OCI-LY7 (cell line): ENCODE data around the gene MACF1. TPM values are rescaled to one million over a fixed set of nuclear protein-coding genes. Genes with fewer than 3 reads are reported as not detected.

Source experiments
- BruUV-seq: library from RNA; stranded (reverse); fragments of 400-500 nt; replicated peaks from 2 replicates; lab custom pipeline; 2021; lab: Mats Ljungman, UMichigan
- CTCF ChIA-PET: fragments of 300-600 bp; sonication (Branson Sonifier 250); formaldehyde crosslinking; loops from one replicate; lab custom pipeline; 2022; ENCODE audit warnings: antibody characterized with exemption; ENCODE audit not compliant: unreplicated experiment; lab: Charles Lee
- POLR2A ChIA-PET: fragments of 300-600 bp; sonication (Branson Sonifier 250); formaldehyde crosslinking; loops from one replicate; lab custom pipeline; 2022; ENCODE audit warnings: antibody characterized with exemption; lab: Charles Lee
- DNase-seq: peaks from one replicate; pipeline ENCODE4 v3.0.0-alpha.2; 2015; ENCODE audit warnings: low spot score
- H2AFZ ChIP-seq: fragments of 200-600 bp; sonication (generic), shearing (Covaris generic); 2 replicates; pipeline ENCODE4 v1.6.1; 2014; ENCODE audit warnings: mild to moderate bottlenecking, antibody characterized with exemption, low read length, moderate library complexity
- H3K27ac ChIP-seq: fragments of 200-600 bp; sonication (generic); 2 replicates; pipeline ENCODE4 v1.5.1; 2014; ENCODE audit warnings: mixed run types, low read depth, mild to moderate bottlenecking, moderate library complexity, low read length, inconsistent platforms; ENCODE audit not compliant: poor library complexity, severe bottlenecking
- H3K36me3 ChIP-seq: fragments of 200-600 bp; sonication (generic); 2 replicates; pipeline ENCODE4 v1.6.1; 2014; ENCODE audit warnings: mild to moderate bottlenecking, antibody characterized with exemption, low read length, moderate library complexity, mixed read lengths; ENCODE audit not compliant: insufficient read depth
- H3K4me1 ChIP-seq: fragments of 200-600 bp; sonication (generic); 2 replicates; pipeline ENCODE4 v1.5.1; 2014; ENCODE audit warnings: mild to moderate bottlenecking, low read length; ENCODE audit not compliant: insufficient read depth, poor library complexity, severe bottlenecking
- H3K4me2 ChIP-seq: fragments of 200-600 bp; sonication (generic); 2 replicates; pipeline ENCODE4 v1.6.1; 2014; ENCODE audit warnings: mild to moderate bottlenecking, low read length
- H3K4me3 ChIP-seq: fragments of 200-600 bp; sonication (generic); 2 replicates; pipeline ENCODE4 v1.5.1; 2014; ENCODE audit warnings: mild to moderate bottlenecking, low read depth, low read length; ENCODE audit not compliant: poor library complexity, severe bottlenecking
- H3K79me2 ChIP-seq: fragments of 200-600 bp; sonication (generic); 2 replicates; pipeline ENCODE4 v1.6.1; 2016; ENCODE audit warnings: low read depth, mild to moderate bottlenecking, low read length, moderate library complexity, mixed read lengths; ENCODE audit not compliant: insufficient read depth
- H3K9me2 ChIP-seq: fragments of 200-600 bp; sonication (generic); 2 replicates; pipeline ENCODE4 v1.6.1; 2016; ENCODE audit warnings: mild to moderate bottlenecking, low read length, mixed read lengths; ENCODE audit not compliant: insufficient read depth
- H3K9me3 ChIP-seq: fragments of 200-600 bp; sonication (generic); 2 replicates; pipeline ENCODE4 v1.6.1; 2014; ENCODE audit warnings: mild to moderate bottlenecking, mixed run types, low read length, mixed read lengths
- H4K20me1 ChIP-seq: fragments of 200-600 bp; sonication (generic); 2 replicates; pipeline ENCODE4 v1.6.1; 2014; ENCODE audit warnings: mild to moderate bottlenecking, antibody characterized with exemption, low read length, moderate library complexity, mixed read lengths; ENCODE audit not compliant: insufficient read depth
- EZH2phosphoT487 ChIP-seq: fragments of 200-600 bp; sonication (generic); IDR thresholded peaks from 2 replicates; pipeline ENCODE4 v1.6.1; 2018; ENCODE audit warnings: low read depth, borderline replicate concordance, mild to moderate bottlenecking, mixed run types, antibody characterized with exemption, low read length, moderate library complexity, mixed read lengths
- intact Hi-C: fragments of 100-400 bp; cut with micrococcal nuclease; formaldehyde crosslinking; loops from one replicate; pipeline ENCODE4 v1.10.0; 2022; ENCODE audit not compliant: unreplicated experiment
- total RNA-seq, 2 experiments: library from RNA; depleted of rRNA in 1 of 2; stranded (reverse); fragments of >200 nt in 1 of 2; shearing (Covaris generic) in 1 of 2; gene quantifications; 2 replicates each; pipeline ENCODE4 v1.2.3, GENCODE V29; 2014 to 2022
- TF ChIP-seq, protein P1 (sequence below): fragments of 200-600 bp; sonication (generic); conservative IDR thresholded peaks from 2 replicates; pipeline ENCODE4 v1.5.1; 2014; ENCODE audit warnings: mild to moderate bottlenecking, antibody characterized with exemption, low read length, moderate library complexity, mixed read lengths

MACF1 gene
- total RNA-seq, 2 experiments from 2014 or later, result 211 to 220 TPM

- intact Hi-C loops, result no loop called here
- H2AFZ ChIP-seq, result no peak overlapping the region
- no peaks in the 10 kb centered on the region for H3K9me2 ChIP-seq
- H3K9me3 ChIP-seq, result no peaks in the 10 kb centered on the region
- H3K4me1 ChIP-seq, result no peaks in the 10 kb centered on the region
- no peaks in the 10 kb centered on the region for H3K79me2 ChIP-seq
- peaks cover 78% of the 10 kb centered on the region for H3K36me3 ChIP-seq
- H3K27ac ChIP-seq, result no peak overlapping the region
- no peak overlapping the region for H3K4me2 ChIP-seq
- no peak for TF ChIP-seq EZH2phosphoT487
- TF ChIP-seq, protein P1, sequence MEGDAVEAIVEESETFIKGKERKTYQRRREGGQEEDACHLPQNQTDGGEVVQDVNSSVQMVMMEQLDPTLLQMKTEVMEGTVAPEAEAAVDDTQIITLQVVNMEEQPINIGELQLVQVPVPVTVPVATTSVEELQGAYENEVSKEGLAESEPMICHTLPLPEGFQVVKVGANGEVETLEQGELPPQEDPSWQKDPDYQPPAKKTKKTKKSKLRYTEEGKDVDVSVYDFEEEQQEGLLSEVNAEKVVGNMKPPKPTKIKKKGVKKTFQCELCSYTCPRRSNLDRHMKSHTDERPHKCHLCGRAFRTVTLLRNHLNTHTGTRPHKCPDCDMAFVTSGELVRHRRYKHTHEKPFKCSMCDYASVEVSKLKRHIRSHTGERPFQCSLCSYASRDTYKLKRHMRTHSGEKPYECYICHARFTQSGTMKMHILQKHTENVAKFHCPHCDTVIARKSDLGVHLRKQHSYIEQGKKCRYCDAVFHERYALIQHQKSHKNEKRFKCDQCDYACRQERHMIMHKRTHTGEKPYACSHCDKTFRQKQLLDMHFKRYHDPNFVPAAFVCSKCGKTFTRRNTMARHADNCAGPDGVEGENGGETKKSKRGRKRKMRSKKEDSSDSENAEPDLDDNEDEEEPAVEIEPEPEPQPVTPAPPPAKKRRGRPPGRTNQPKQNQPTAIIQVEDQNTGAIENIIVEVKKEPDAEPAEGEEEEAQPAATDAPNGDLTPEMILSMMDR, result no peak
- H4K20me1 ChIP-seq, result no peaks in the 10 kb centered on the region
- DNase-seq, result no peak
- CTCF ChIA-PET, result interaction anchor here (0.6 to 0.9 kb wide), 2 partner anchors 14 to 847 kb away, joined by 3 read pairs; no protein-coding TSS in a partner anchor
- TSS peak; percentile 4 for BruUV-seq
- POLR2A ChIA-PET, result interaction anchor here (0.6 to 1.6 kb wide), 7 partner anchors 10 to 490 kb away, joined by 3 to 6 read pairs (median 4); no protein-coding TSS in a partner anchor
- H3K4me3 ChIP-seq, result no peak overlapping the region
These were observed 220.7 kb downstream of the MACF1 start for GRCh38 chr1:39425151-39425550.

DNA sequence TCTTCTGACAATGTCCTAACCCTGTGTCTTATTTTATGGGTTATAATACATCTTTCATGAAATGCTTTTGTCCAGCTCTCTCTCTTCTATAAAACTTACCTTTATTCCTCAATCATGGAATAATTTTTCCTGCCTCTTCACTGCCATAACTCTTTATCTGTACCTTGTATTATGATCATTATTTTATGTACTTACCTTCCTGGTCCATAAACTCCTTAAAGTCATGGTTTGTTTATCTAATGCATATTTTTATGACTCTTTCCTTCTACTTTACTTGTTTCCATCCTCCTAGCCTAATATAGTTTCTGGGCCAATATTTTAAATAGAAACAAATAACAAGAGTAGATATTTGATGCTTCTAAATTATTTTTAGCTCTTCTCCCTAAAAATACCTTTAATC lies 221.1 kb downstream of the MACF1 start:
- H3K79me2 ChIP-seq, result no peaks in the 10 kb centered on the region
- no peak overlapping the region for H2AFZ ChIP-seq
- peaks cover 80% of the 10 kb centered on the region for H3K36me3 ChIP-seq
- no peaks in the 10 kb centered on the region for H4K20me1 ChIP-seq
- no peaks in the 10 kb centered on the region for H3K9me2 ChIP-seq
- ChIA-PET CTCF (interaction anchor here (0.6 to 0.9 kb wide), 2 partner anchors 15 to 847 kb away, joined by 3 read pairs; no protein-coding TSS in a partner anchor), POLR2A (interaction anchor here (0.7 to 1.6 kb wide), 4 partner anchors 14 to 54 kb away, joined by 3 to 6 read pairs (median 5); no protein-coding TSS in a partner anchor)
- no TSS peak for BruUV-seq
- H3K9me3 ChIP-seq, result no peaks in the 10 kb centered on the region
- DNase-seq, result no peak
- TF ChIP-seq EZH2phosphoT487, result no peak
- TF ChIP-seq, protein P1, result no peak
- H3K4me1 ChIP-seq, result no peaks in the 10 kb centered on the region
- intact Hi-C loops, result no loop called here
- no peak overlapping the region for H3K27ac ChIP-seq
- no peak overlapping the region for H3K4me3 ChIP-seq
- no peak overlapping the region for H3K4me2 ChIP-seq

GRCh38 chr1:39426346-39426745 lies 221.9 kb downstream of the MACF1 start:
- H3K79me2 ChIP-seq, result no peaks in the 10 kb centered on the region
- ChIA-PET CTCF (no interaction called here), POLR2A (interaction anchor here (0.6 to 1.5 kb wide), 2 partner anchors 15 to 232 kb away, joined by 3 read pairs; no protein-coding TSS in a partner anchor)
- no peaks in the 10 kb centered on the region for H3K4me1 ChIP-seq
- no peak overlapping the region for H3K27ac ChIP-seq
- no peak overlapping the region for H3K4me2 ChIP-seq
- H3K9me2 ChIP-seq, result no peaks in the 10 kb centered on the region
- no peaks in the 10 kb centered on the region for H4K20me1 ChIP-seq
- H2AFZ ChIP-seq, result no peak overlapping the region
- no TSS peak for BruUV-seq
- intact Hi-C loops, result no loop called here
- TF ChIP-seq, protein P1, result no peak
- no peak for TF ChIP-seq EZH2phosphoT487
- no peak overlapping the region for H3K4me3 ChIP-seq
- DNase-seq, result no peak
- H3K36me3 ChIP-seq, result peaks cover 88% of the 10 kb centered on the region
- H3K9me3 ChIP-seq, result no peaks in the 10 kb centered on the region
